Measurements from ENCODE around the gene RFX4. TPM values are rescaled to one million over a fixed set of nuclear protein-coding genes. Genes with fewer than 3 reads are reported as not detected.

The RFX4 gene
- total and polyA plus RNA-seq, 9 of the 15 experiments (the other 6 are each of a cell fraction or from before 2014, with no cell fraction given), result not detected

- TF ChIP-seq RBM15 (IDR thresholded peaks at IDR 0.05; ENCODE audit: insufficient read depth, low read length), result no peak
- peak; percentile 53 for TF ChIP-seq JUND (IDR thresholded peaks at IDR 0.05; ENCODE audit: borderline replicate concordance, low read depth, low read length)
- peak; percentile 68; the same call in 1 of the 3 replicates for TF ChIP-seq JUND (tag; IDR thresholded peaks at IDR 0.05; ENCODE audit: borderline replicate concordance, low read depth, low read length)
- TF ChIP-seq STAT5B (CRISPR knock-in tag; IDR thresholded peaks at IDR 0.05), result no peak
- TF ChIP-seq, protein P1, sequence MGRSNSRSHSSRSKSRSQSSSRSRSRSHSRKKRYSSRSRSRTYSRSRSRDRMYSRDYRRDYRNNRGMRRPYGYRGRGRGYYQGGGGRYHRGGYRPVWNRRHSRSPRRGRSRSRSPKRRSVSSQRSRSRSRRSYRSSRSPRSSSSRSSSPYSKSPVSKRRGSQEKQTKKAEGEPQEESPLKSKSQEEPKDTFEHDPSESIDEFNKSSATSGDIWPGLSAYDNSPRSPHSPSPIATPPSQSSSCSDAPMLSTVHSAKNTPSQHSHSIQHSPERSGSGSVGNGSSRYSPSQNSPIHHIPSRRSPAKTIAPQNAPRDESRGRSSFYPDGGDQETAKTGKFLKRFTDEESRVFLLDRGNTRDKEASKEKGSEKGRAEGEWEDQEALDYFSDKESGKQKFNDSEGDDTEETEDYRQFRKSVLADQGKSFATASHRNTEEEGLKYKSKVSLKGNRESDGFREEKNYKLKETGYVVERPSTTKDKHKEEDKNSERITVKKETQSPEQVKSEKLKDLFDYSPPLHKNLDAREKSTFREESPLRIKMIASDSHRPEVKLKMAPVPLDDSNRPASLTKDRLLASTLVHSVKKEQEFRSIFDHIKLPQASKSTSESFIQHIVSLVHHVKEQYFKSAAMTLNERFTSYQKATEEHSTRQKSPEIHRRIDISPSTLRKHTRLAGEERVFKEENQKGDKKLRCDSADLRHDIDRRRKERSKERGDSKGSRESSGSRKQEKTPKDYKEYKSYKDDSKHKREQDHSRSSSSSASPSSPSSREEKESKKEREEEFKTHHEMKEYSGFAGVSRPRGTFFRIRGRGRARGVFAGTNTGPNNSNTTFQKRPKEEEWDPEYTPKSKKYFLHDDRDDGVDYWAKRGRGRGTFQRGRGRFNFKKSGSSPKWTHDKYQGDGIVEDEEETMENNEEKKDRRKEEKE (IDR thresholded peaks at IDR 0.05; ENCODE audit: borderline replicate concordance in 1 of 2, control insufficient read depth in 1 of 2, low read depth in 2 of 2, low read length in 1 of 2), result 0 out of 4 replicates have a peak, but pooled peaks of 1 of the 2 experiments have one; percentile 40
- TF ChIP-seq ZFX (CRISPR knock-in tag; IDR thresholded peaks at IDR 0.05), result peak; percentile 100
- TF ChIP-seq ZNF780A (CRISPR knock-in tag; IDR thresholded peaks at IDR 0.05), result no peak
- TF ChIP-seq LCOR (CRISPR knock-in tag; IDR thresholded peaks at IDR 0.05), result peak; percentile 90; the same call in 1 of the 2 replicates
- TF ChIP-seq, protein P2, sequence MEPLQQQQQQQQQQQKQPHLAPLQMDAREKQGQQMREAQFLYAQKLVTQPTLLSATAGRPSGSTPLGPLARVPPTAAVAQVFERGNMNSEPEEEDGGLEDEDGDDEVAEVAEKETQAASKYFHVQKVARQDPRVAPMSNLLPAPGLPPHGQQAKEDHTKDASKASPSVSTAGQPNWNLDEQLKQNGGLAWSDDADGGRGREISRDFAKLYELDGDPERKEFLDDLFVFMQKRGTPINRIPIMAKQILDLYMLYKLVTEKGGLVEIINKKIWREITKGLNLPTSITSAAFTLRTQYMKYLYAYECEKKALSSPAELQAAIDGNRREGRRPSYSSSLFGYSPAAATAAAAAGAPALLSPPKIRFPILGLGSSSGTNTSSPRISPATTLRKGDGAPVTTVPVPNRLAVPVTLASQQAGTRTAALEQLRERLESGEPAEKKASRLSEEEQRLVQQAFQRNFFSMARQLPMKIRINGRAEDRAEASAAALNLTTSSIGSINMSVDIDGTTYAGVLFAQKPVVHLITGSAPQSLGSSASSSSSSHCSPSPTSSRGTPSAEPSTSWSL (CRISPR knock-in tag; IDR thresholded peaks at IDR 0.05; ENCODE audit: borderline replicate concordance), result no peak
- TF ChIP-seq, protein P3, sequence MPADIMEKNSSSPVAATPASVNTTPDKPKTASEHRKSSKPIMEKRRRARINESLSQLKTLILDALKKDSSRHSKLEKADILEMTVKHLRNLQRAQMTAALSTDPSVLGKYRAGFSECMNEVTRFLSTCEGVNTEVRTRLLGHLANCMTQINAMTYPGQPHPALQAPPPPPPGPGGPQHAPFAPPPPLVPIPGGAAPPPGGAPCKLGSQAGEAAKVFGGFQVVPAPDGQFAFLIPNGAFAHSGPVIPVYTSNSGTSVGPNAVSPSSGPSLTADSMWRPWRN (IDR thresholded peaks at IDR 0.05; ENCODE audit: low read depth), result no peak
- no peak for TF ChIP-seq ZNF274 (IDR thresholded peaks at IDR 0.05; ENCODE audit: borderline replicate concordance, low read depth, low read length)
- TF ChIP-seq EP400 (IDR thresholded peaks at IDR 0.05), result peak; percentile 73
- peak; percentile 77 for TF ChIP-seq ATF1 (CRISPR knock-in tag; IDR thresholded peaks at IDR 0.05)
- peak; percentile 99 for TF ChIP-seq ATF1 (tag; IDR thresholded peaks at IDR 0.05)
- TF ChIP-seq ZBTB26 (CRISPR knock-in tag; IDR thresholded peaks at IDR 0.05), result 0 out of 2 replicates have a peak, but pooled peaks have one; percentile 40
- peak; percentile 97 for TF ChIP-seq CHD2 (IDR thresholded peaks at IDR 0.05; ENCODE audit: low read depth, low read length)
- no peak for TF ChIP-seq ZNF311 (CRISPR knock-in tag; IDR thresholded peaks at IDR 0.05)
- no peak for TF ChIP-seq BDP1 (IDR thresholded peaks at IDR 0.05; ENCODE audit: insufficient read depth, insufficient read length)
- no peak for TF ChIP-seq FOXO4 (CRISPR knock-in tag; IDR thresholded peaks at IDR 0.05)
- TF ChIP-seq STAG1 (CRISPR knock-in tag; IDR thresholded peaks at IDR 0.05; ENCODE audit: borderline replicate concordance), result no peak
These were observed 191.4 kb downstream of the RFX4 start, which contains the start of gene RIC8B (continued) for GRCh38 chr12:106774005-106774807.
